Cardiac septum (tissue), 1 donor: Measurements from ENCODE around the gene DSCAML1. TPM values are rescaled to one million over a fixed set of nuclear protein-coding genes. Genes with fewer than 3 reads are reported as not detected.
A peak's percentile ranks its signal among the peaks of the same experiment; 100 is the strongest.
"Not testable (repeated sequence)": the region's sequence is repeated elsewhere in the genome, so short reads cannot be mapped to it uniquely, and the experiment has no call there.

ENCODE experiments used
- DNase-seq: peaks from one replicate; pipeline ENCODE4 v3.0.0-alpha.2; 2020; ENCODE audit warnings: low spot score
- intact Hi-C: fragments of 100-400 bp; cut with DNase I; formaldehyde crosslinking; loops from one replicate; pipeline ENCODE4 v1.14.0; 2022
- total RNA-seq: library from RNA; stranded (reverse); fragmentation: NEBNext Ultra II Directional; extraction: Animal tissue kit (Norgen Biotek cat#: 25700); gene quantifications from one replicate; pipeline ENCODE4 v1.2.1, GENCODE V29; 2021
- donor health status: DM: no; HTN: no; CAD: no.

Gene DSCAML1
- total RNA-seq, 1 donor from 2014 or later = 1.2 TPM

DNA sequence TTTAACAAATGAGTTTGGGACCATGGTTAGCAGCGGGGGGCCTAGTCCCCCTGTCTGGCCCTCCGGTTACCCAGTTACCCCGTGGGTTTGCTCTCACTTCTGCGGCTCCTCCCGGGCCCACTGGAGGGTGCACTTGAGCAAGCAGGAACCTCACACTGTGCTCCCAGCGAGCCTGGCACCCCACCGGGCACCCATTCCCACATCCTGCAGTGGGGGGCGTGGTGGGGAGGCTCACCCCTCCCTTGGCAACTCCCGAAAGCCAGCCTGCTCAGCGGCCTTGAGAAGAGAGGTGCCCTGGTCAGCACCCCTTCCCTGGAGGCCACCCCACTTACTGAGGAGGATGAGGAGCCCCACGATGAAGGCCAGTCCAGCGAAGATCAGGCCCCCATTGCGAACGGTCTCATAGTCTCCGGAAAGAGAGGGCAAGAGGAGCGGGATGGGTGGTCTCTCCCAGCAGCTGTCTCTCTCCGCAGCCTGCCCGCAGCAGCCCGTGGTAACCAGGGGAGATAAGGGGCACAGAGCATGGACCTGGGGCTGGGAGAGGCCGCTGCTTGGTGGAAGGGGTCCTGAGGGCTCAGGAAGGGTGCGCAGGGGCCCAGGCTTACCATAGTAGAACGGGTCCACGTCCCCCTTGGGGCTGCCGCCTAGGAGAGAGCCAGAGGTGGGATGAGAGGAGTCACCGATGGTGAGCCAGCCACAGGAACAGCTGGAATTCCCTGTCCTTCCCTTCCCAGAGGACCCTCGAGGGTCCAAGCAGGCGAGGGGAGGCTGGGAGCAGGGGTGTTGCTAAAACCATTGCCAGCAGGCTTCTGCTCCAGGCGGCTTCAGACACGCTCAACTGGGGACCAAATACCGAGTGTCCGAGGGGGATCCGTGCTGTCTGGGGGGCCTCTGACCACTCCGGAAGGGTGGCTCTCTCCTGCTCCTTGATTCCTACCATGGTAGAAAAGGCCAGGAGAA, 25.3 kb upstream of the DSCAML1 start:
- intact Hi-C loops = no loop called here
- peak; percentile 54 for DNase-seq

GRCh38 chr11:117821431-117821830, 24.4 kb upstream of the DSCAML1 start:
- DNase-seq = no peak
- intact Hi-C loops = no loop called here

- intact Hi-C loops = no loop called here
- no peak for DNase-seq
Observed at GRCh38 chr11:117820516-117820915, 23.5 kb upstream of the DSCAML1 start.

GRCh38 chr11:117820071-117820470, 23.1 kb upstream of the DSCAML1 start:
- intact Hi-C loops = no loop called here
- no peak for DNase-seq

GRCh38 chr11:117819096-117820040, 22.4 kb upstream of the DSCAML1 start:
- intact Hi-C loops = loop anchor here (2.0 to 5.0 kb wide), 2 partner anchors 127 to 233 kb away; no protein-coding TSS in a partner anchor
- no peak for DNase-seq

GRCh38 chr11:117818041-117818873, 21.2 kb upstream of the DSCAML1 start:
- no peak for DNase-seq
- intact Hi-C loops = loop anchor here (2.0 to 5.0 kb wide), 2 partner anchors 129 to 234 kb away; no protein-coding TSS in a partner anchor

- intact Hi-C loops = loop anchor here (2.0 to 5.0 kb wide), 2 partner anchors 129 to 235 kb away; no protein-coding TSS in a partner anchor
- DNase-seq = peak; percentile 88
Observed at GRCh38 chr11:117817368-117818040, 20.5 kb upstream of the DSCAML1 start.

- intact Hi-C loops = loop anchor here (5.0 kb wide), 1 partner anchor 235 kb away; no protein-coding TSS in a partner anchor
- no peak for DNase-seq
Observed at GRCh38 chr11:117816846-117817367, 19.9 kb upstream of the DSCAML1 start.

DNA sequence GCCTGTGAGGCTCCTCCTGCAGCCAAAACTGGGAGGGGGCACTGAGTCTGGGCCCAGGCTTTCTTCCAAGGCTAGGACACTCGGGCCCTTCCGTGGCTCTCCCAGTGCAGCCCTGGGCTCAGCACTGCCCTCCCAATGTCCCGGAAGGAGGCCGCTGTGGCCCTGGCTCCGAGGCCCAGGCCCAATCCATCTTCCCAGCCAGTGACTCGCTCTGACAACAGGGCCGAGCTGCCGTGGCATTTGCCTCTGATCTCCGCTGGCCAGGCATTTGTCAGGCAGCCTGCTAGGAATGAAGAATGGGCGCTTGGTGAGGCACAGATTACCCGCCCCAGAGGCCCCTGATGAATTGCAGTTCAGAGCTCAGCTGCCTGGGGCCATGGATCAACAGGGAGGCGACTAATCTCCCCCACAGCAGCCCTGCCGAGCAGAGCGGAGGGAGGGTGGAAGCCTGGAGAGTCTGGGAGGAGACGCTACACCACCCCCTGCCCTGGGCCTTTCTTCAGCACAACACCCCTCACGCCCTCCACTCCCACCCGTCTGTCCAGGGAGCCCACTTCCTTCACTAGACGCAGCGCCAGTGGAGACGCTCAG, 19.2 kb upstream of the DSCAML1 start:
- no peak for DNase-seq

GRCh38 chr11:117815262-117815803, 18.3 kb upstream of the DSCAML1 start:
- intact Hi-C loops = loop anchor here (5.0 kb wide), 1 partner anchor 237 kb away; no protein-coding TSS in a partner anchor
- no peak for DNase-seq

More for the DNA sequence above, 19.2 kb upstream of the DSCAML1 start:
- intact Hi-C loops = loop anchor here (5.0 kb wide), 1 partner anchor 236 kb away; no protein-coding TSS in a partner anchor

DNA sequence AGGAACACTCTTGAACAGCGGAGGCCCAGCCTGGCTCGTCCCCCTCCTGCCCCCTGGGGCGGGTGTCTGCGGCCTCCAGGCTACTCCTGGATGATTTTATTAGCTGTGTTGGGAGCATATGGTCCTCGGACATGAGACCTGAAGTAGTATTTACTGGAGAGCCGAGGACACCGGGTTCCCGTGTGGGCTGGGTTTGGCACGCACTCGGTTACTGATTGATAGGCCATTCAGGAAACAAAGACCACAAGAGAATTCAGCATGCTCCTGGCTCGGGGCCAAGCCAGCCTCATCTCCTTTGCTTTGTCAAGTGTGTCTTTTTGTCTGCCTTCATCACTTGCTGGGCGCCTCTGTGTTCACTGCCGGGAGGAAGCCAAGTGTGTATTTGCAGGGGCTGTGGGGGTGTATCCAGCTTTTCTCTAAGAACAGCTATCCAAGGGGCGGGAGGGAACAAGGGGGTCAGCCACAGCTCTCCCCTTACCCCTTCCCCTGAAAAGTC, 17.8 kb upstream of the DSCAML1 start:
- DNase-seq = no peak
- intact Hi-C loops = loop anchor here (5.0 kb wide), 1 partner anchor 237 kb away; no protein-coding TSS in a partner anchor

- intact Hi-C loops = no loop called here
- DNase-seq = no peak
Observed at GRCh38 chr11:117814204-117814765, 17.3 kb upstream of the DSCAML1 start.

- DNase-seq, intact Hi-C loops: not testable (repeated sequence)
Observed at GRCh38 chr11:117810056-117810451, 13.0 kb upstream of the DSCAML1 start.

DNA sequence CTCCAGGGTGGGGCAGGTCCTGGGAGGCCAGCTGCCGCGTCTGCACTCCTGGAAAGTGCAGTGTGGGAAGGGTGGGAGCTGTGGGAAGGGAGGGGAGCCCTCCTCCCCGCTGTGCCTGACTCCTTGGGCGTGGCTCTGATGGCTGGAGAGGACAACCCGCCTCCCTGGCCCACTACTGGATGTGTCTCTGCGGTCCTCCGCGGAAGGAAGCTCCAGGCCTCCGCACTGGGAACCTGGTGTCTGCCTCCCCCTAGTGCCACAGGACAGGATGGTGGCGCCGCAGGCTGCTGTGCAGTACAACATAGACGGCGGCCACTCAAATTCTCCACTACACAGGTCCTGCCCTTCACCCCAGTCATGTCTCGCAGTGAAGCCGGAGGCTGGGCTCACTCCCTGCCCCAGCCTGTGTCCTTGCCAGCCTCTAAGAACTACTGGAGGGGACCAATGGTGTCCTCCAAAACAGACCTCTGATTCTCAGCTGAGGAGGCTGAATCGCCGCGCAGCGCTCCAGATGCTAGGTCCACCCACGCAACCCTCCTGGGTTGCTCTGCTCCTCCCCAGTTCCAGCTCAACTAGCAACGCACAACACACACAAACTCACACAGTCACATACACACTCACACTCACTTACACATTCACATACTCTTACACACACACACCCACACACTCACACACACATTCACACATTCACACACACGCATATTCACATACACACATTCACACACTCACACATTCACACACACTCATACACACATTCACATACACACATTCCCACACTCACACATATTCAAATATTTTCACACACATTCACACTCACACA, 12.4 kb upstream of the DSCAML1 start:
- no peak for DNase-seq
- intact Hi-C loops = loop anchor here (2.0 to 10.0 kb wide), 3 partner anchors 175 to 382 kb away; no protein-coding TSS in a partner anchor

- intact Hi-C loops = loop anchor here (2.0 to 10.0 kb wide), 3 partner anchors 174 to 381 kb away; no protein-coding TSS in a partner anchor
- no peak for DNase-seq
Observed at GRCh38 chr11:117808784-117809183, 11.8 kb upstream of the DSCAML1 start.
